Type B pancreatic cell (in vitro differentiated cells): ENCODE measurements around the gene EFCAB6. TPM values are rescaled to one million over a fixed set of nuclear protein-coding genes. Genes with fewer than 3 reads are reported as not detected.

Source experiments
- DNase-seq: peaks from one replicate; pipeline ENCODE4 v3.0.0; 2021; ENCODE audit warnings: mixed read lengths; ENCODE audit not compliant: unreplicated experiment; ENCODE audit errors: extremely low spot score
- H3K27ac Mint-ChIP-seq: 2 replicates; pipeline ENCODE4 v1.8.0; 2021; ENCODE audit warnings: mild to moderate bottlenecking, mixed read lengths
- H3K27me3 Mint-ChIP-seq: 2 replicates; pipeline ENCODE4 v1.8.0; 2021; ENCODE audit warnings: mixed read lengths
- H3K36me3 Mint-ChIP-seq: 2 replicates; pipeline ENCODE4 v1.8.0; 2021; ENCODE audit warnings: mixed read lengths
- H3K4me1 Mint-ChIP-seq: one replicate; pipeline ENCODE4 v1.8.0; 2021; ENCODE audit warnings: mixed read lengths; ENCODE audit not compliant: unreplicated experiment
- H3K4me3 Mint-ChIP-seq: 2 replicates; pipeline ENCODE4 v1.8.0; 2021; ENCODE audit warnings: mild to moderate bottlenecking, mixed read lengths
- H3K9me3 Mint-ChIP-seq: 2 replicates; pipeline ENCODE4 v1.8.0; 2021; ENCODE audit warnings: mixed read lengths
- CTCF ChIP-seq: fragments of 200-600 bp; sonication (generic); conservative IDR thresholded peaks from 2 replicates; pipeline ENCODE4 v1.5.0; 2021; ENCODE audit warnings: antibody characterized with exemption, mild to moderate bottlenecking
- total RNA-seq: library from RNA; stranded (reverse); gene quantifications from 2 replicates; pipeline ENCODE4 v1.2.1, GENCODE V29; 2021; ENCODE audit warnings: low replicate concordance

Gene EFCAB6
- total RNA-seq, 1 donor from 2014 or later = 5.3 TPM

- Mint-ChIP-seq H3K27ac (no peak overlapping the region), H3K27me3 (no peaks in the 10 kb centered on the region)
Observed at GRCh38 chr22:43531651-43532050, 280.5 kb downstream of the EFCAB6 start.

GRCh38 chr22:43530349-43531201 lies 281.5 kb downstream of the EFCAB6 start:
- no peaks in the 10 kb centered on the region for H3K36me3 Mint-ChIP-seq
- no peak overlapping the region for H3K27ac Mint-ChIP-seq
- H3K4me3 Mint-ChIP-seq = no peak overlapping the region
- DNase-seq = no peak
- H3K9me3 Mint-ChIP-seq = no peaks in the 10 kb centered on the region
- H3K27me3 Mint-ChIP-seq = no peaks in the 10 kb centered on the region
- TF ChIP-seq CTCF = no peak
- H3K4me1 Mint-ChIP-seq = no peaks in the 10 kb centered on the region

More at GRCh38 chr22:43531651-43532050, 280.5 kb downstream of the EFCAB6 start:
- Mint-ChIP-seq H3K36me3 (no peaks in the 10 kb centered on the region), H3K9me3 (no peaks in the 10 kb centered on the region), H3K4me3 (no peak overlapping the region), H3K4me1 (no peaks in the 10 kb centered on the region)
- no peak for TF ChIP-seq CTCF
- no peak for DNase-seq

- Mint-ChIP-seq H3K36me3 (no peaks in the 10 kb centered on the region), H3K4me1 (no peaks in the 10 kb centered on the region), H3K27me3 (no peaks in the 10 kb centered on the region), H3K9me3 (no peaks in the 10 kb centered on the region), H3K4me3 (no peak overlapping the region), H3K27ac (no peak overlapping the region)
- DNase-seq = no peak
- TF ChIP-seq CTCF = no peak
Observed at GRCh38 chr22:43529934-43530333, 282.2 kb downstream of the EFCAB6 start.

GRCh38 chr22:43529461-43529860 lies 282.6 kb downstream of the EFCAB6 start:
- Mint-ChIP-seq H3K36me3 (no peaks in the 10 kb centered on the region), H3K4me3 (no peak overlapping the region), H3K4me1 (no peaks in the 10 kb centered on the region), H3K9me3 (no peaks in the 10 kb centered on the region), H3K27ac (no peak overlapping the region), H3K27me3 (no peaks in the 10 kb centered on the region)
- no peak for TF ChIP-seq CTCF
- DNase-seq = no peak

GRCh38 chr22:43528601-43529360 lies 283.3 kb downstream of the EFCAB6 start:
- Mint-ChIP-seq H3K36me3 (no peaks in the 10 kb centered on the region), H3K4me3 (no peak overlapping the region), H3K9me3 (no peaks in the 10 kb centered on the region), H3K27ac (no peak overlapping the region), H3K27me3 (no peaks in the 10 kb centered on the region), H3K4me1 (no peaks in the 10 kb centered on the region)
- TF ChIP-seq CTCF = no peak
- DNase-seq = no peak
